Ishikawa (cell line): ENCODE results near the gene DSTN.

Experiments
- CEBPB ChIP-seq: IDR thresholded peaks from 2 replicates; pipeline ENCODE4 v1.6.1; 2012
- CREB1 ChIP-seq: IDR thresholded peaks from 2 replicates; pipeline ENCODE4 v1.6.1; 2012; ENCODE audit warnings: low read depth
- EGR1 ChIP-seq: IDR thresholded peaks from 2 replicates; pipeline ENCODE4 v1.6.1; 2012
- EP300 ChIP-seq: IDR thresholded peaks from 2 replicates; pipeline ENCODE4 v1.6.1; 2012; ENCODE audit warnings: borderline replicate concordance
- FOXM1 ChIP-seq: IDR thresholded peaks from 2 replicates; pipeline ENCODE4 v1.6.1; 2012; ENCODE audit warnings: low read depth, borderline replicate concordance
- NFIC ChIP-seq: IDR thresholded peaks from 2 replicates; pipeline ENCODE4 v1.6.1; 2012
- RAD21 ChIP-seq: IDR thresholded peaks from 2 replicates; pipeline ENCODE4 v1.6.1; 2012; ENCODE audit warnings: low read depth
- TAF1 ChIP-seq: IDR thresholded peaks from 2 replicates; pipeline ENCODE4 v1.6.1; 2012; ENCODE audit warnings: low read depth, mild to moderate bottlenecking
- TCF12 ChIP-seq: IDR thresholded peaks from 2 replicates; pipeline ENCODE4 v1.6.1; 2012; ENCODE audit warnings: low read depth
- TEAD4 ChIP-seq: IDR thresholded peaks from 2 replicates; pipeline ENCODE4 v1.6.1; 2012
- YY1 ChIP-seq: IDR thresholded peaks from 2 replicates; pipeline ENCODE4 v1.6.1; 2012; ENCODE audit warnings: low read depth
- ZBTB7A ChIP-seq: IDR thresholded peaks from 2 replicates; pipeline ENCODE4 v1.6.1; 2012; ENCODE audit warnings: low read depth
- TF ChIP-seq, protein P1 (sequence below): IDR thresholded peaks from 2 replicates; pipeline ENCODE4 v1.6.1; 2012
- TF ChIP-seq, protein P2 (sequence below): IDR thresholded peaks from 2 replicates; pipeline ENCODE4 v1.6.1; 2012; ENCODE audit warnings: low read depth, mild to moderate bottlenecking
- TF ChIP-seq, protein P3 (sequence below): IDR thresholded peaks from 2 replicates; pipeline ENCODE4 v1.6.1; 2012

DSTN gene

DNA sequence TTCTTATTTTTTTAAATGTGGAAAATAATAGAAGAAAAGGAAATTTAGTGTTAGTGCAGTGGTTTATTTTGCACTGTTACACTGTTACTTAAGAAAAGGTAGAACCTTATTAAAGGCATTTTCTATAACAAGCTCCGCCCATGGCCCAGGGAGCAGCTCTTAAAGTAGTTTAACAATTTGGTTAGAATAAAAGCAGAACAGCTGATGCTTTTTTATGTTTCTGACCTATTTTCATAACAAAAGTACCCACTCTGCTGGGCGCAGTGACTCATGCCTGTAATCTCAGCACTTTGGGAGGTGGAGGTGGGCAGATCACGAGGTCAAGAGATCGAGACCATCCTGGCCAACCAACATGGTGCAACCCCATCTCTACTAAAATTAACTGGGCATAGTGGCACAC, 32.6 kb downstream of the DSTN start:
- TF ChIP-seq ZBTB7A (no peak), FOXM1 (no peak), TCF12 (no peak), TAF1 (no peak), NFIC (no peak), RAD21 (no peak), EP300 (no peak), CEBPB (no peak), YY1 (no peak), TEAD4 (no peak), CREB1 (no peak), EGR1 (no peak)
- TF ChIP-seq, protein P1, sequence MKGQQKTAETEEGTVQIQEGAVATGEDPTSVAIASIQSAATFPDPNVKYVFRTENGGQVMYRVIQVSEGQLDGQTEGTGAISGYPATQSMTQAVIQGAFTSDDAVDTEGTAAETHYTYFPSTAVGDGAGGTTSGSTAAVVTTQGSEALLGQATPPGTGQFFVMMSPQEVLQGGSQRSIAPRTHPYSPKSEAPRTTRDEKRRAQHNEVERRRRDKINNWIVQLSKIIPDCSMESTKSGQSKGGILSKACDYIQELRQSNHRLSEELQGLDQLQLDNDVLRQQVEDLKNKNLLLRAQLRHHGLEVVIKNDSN: no peak
- TF ChIP-seq, protein P2, sequence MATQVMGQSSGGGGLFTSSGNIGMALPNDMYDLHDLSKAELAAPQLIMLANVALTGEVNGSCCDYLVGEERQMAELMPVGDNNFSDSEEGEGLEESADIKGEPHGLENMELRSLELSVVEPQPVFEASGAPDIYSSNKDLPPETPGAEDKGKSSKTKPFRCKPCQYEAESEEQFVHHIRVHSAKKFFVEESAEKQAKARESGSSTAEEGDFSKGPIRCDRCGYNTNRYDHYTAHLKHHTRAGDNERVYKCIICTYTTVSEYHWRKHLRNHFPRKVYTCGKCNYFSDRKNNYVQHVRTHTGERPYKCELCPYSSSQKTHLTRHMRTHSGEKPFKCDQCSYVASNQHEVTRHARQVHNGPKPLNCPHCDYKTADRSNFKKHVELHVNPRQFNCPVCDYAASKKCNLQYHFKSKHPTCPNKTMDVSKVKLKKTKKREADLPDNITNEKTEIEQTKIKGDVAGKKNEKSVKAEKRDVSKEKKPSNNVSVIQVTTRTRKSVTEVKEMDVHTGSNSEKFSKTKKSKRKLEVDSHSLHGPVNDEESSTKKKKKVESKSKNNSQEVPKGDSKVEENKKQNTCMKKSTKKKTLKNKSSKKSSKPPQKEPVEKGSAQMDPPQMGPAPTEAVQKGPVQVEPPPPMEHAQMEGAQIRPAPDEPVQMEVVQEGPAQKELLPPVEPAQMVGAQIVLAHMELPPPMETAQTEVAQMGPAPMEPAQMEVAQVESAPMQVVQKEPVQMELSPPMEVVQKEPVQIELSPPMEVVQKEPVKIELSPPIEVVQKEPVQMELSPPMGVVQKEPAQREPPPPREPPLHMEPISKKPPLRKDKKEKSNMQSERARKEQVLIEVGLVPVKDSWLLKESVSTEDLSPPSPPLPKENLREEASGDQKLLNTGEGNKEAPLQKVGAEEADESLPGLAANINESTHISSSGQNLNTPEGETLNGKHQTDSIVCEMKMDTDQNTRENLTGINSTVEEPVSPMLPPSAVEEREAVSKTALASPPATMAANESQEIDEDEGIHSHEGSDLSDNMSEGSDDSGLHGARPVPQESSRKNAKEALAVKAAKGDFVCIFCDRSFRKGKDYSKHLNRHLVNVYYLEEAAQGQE: no peak
- TF ChIP-seq, protein P3, sequence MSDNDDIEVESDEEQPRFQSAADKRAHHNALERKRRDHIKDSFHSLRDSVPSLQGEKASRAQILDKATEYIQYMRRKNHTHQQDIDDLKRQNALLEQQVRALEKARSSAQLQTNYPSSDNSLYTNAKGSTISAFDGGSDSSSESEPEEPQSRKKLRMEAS: no peak

DNA sequence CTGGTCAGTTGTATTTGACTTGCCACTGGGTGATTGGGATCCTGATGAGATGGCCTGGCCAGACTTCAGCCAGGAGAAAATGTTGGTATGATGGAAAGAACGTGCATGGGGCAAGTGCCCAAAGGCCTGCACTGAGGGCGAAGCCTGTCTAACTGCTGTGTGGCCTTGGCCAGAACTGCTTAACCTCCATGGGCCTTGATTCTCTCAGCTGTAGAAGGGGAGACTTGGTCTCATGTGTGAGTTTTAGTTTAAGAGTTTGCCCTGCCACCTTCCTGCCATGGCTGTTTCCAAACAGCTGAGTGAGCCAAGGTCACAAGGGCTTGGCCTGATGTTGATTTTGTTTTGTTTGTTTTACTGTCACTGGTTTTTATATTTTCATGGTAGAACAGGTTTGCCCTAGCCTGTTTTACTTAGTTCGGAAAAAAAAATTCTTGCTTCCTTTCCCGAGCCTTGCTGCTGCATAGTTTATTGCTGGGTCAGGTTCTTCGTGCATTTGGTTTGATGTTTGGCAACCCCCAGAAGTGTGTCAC, 35.3 kb downstream of the DSTN start:
- TF ChIP-seq EGR1 (no peak), CEBPB (no peak), EP300 (no peak), NFIC (no peak), TCF12 (no peak)

DNA sequence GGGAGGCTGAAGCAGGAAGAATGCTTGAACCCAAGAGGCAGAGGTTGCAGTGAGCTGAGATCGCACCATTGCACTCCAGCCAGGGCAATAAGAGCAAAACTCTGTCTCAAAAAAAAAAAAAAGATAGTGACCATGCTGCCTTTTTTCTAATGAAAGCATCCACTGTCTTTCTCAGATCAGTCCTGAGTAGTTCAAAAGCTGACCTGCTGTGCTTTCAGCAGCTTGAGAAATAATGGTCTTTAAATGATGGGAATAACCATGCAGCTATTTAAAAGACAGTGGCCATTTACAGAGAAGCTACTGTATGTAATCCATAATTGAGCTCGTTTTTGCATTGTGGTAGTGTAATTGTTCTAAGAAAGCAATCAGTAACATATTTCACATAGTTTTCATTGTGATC, 36.1 kb downstream of the DSTN start:
- TF ChIP-seq YY1 (no peak), TAF1 (no peak), CREB1 (no peak), RAD21 (no peak), ZBTB7A (no peak), EP300 (no peak), TEAD4 (no peak), TCF12 (no peak), FOXM1 (no peak)
- TF ChIP-seq, protein P3: no peak
- TF ChIP-seq, protein P2: no peak
- TF ChIP-seq, protein P1: no peak

DNA sequence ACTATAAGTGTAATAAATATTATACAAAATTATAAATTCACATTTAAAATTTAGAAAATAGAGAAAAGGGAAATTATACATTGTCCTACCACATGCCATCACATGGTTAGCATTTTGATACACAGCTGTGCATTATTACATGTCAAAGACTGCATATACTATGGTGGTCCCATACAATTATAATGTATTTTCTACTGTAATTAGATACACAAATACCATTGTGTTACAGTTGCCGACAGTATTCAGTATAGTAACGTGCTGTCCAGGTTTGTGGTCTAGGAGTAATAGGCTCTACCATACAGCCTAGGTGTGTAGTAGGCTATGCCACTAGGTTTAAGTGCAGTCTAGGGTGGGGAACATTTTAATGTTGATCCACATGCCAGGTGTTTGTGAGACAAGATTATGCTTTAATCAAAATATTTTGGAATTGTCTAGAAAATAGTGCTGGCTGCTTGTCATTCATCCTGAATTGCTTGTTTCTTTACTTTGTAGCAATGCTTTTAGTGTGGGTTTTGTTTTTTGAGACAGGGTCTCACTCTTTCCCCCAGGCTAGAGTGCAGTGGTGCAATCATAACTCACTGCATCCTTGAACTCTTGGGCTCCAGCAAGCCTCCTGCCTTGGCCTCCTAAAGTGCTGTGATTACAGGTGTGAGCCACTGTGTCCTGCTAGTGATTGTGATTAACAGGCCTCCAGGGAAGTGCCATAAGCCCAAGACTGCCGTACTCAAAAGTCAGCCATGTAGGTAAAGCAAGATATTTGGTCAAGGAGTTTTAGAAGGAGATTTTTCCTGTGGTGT, 39.0 kb downstream of the DSTN start:
- no peak for TF ChIP-seq ZBTB7A
- TF ChIP-seq, protein P1: no peak
- TF ChIP-seq EGR1: no peak
- no peak for TF ChIP-seq TCF12
- TF ChIP-seq YY1: no peak
- no peak for TF ChIP-seq TAF1
- no peak for TF ChIP-seq FOXM1
- no peak for TF ChIP-seq TEAD4
- TF ChIP-seq, protein P3: no peak
- no peak for TF ChIP-seq CREB1
- TF ChIP-seq EP300: no peak
- no peak for TF ChIP-seq CEBPB
- no peak for TF ChIP-seq RAD21
- TF ChIP-seq, protein P2: no peak
- TF ChIP-seq NFIC: no peak
